ENCODE results near the gene PIGQ. TPM values are rescaled to one million over a fixed set of nuclear protein-coding genes. Genes with fewer than 3 reads are reported as not detected.

Gene PIGQ
- total and polyA plus RNA-seq, 2 of the 4 experiments (the other 2 are of a cell fraction) = 5.9 to 36.8 TPM

GRCh38 chr16:596736-597060, 26.9 kb downstream of the PIGQ start:
- Histone ChIP-seq H3K9me3 (ENCODE audit: control insufficient read depth, insufficient read depth, low read length) (no peaks in the 10 kb centered on the region), H3K4me1 (ENCODE audit: control insufficient read depth, insufficient read depth, low read length) (no peaks in the 10 kb centered on the region), H2BK5ac (ENCODE audit: low read depth, low read length, poor library complexity, severe bottlenecking) (no peak overlapping the region), H3K9me1 (ENCODE audit: insufficient read depth, low read length) (0 out of 2 replicates have a peak, but pooled peaks cover 4% of the 10 kb centered on the region), H2AFZ (replicated peaks; ENCODE audit: low read length, poor library complexity) (no peak overlapping the region), H3K4me3 (ENCODE audit: insufficient read depth, low read depth, low read length) (no peak overlapping the region), H2BK120ac (ENCODE audit: low read depth, low read length) (no peak overlapping the region), H3K18ac (ENCODE audit: low read depth, low read length) (no peak overlapping the region), H4K8ac (ENCODE audit: low read depth in 2 of 2, low read length in 2 of 2) (no peak overlapping the region), H4K20me1 (ENCODE audit: insufficient read depth, low read length) (peaks cover 51% of the 10 kb centered on the region), H3K27ac (ENCODE audit: insufficient read depth, low read length) (no peak overlapping the region), H2AK9ac (replicated peaks; ENCODE audit: low read depth, low read length, poor library complexity) (no peak overlapping the region), H3K9ac (ENCODE audit: low read depth, low read length) (no peak overlapping the region), H3K23ac (ENCODE audit: low read depth, low read length) (no peak overlapping the region), H4K5ac (ENCODE audit: low read depth, low read length) (no peak overlapping the region), H4K91ac (ENCODE audit: insufficient read depth, low read depth, low read length) (no peak overlapping the region), H3K27me3 (ENCODE audit: control insufficient read depth, insufficient read depth, low read length) (no peaks in the 10 kb centered on the region), H3K79me1 (ENCODE audit: low read depth in 1 of 2, low read length in 2 of 2) (peaks cover 21 to 85% of the 10 kb centered on the region in 2 experiments; a peak in 3 of 4 replicates), H3K56ac (ENCODE audit: extremely low read depth, insufficient read depth, low read length) (no peak overlapping the region), H2BK15ac (ENCODE audit: low read depth, low read length) (no peak overlapping the region), H3K4me2 (ENCODE audit: low read depth, low read length) (no peak overlapping the region), H2AK5ac (ENCODE audit: low read depth, low read length) (no peak overlapping the region), H3K14ac (replicated peaks; ENCODE audit: low read depth, low read length) (no peak overlapping the region), H2BK20ac (ENCODE audit: low read depth, low read length) (no peak overlapping the region), H3K4ac (ENCODE audit: low read depth, low read length) (no peak overlapping the region), H3K36me3 (ENCODE audit: control insufficient read depth, insufficient read depth, low read length) (peaks cover 8% of the 10 kb centered on the region; the same call in 1 of the 2 replicates)
- dilution Hi-C loops (cut with HindIII; ENCODE audit: low sequenced_read_pairs, unreplicated experiment) (no loop called here), intact Hi-C loops (cut with micrococcal nuclease) (no loop called here), in situ Hi-C loops (cut with MboI; ENCODE audit: low sequenced_read_pairs) (no loop called here)
- ChIA-PET POLR2A (ENCODE audit: unreplicated experiment) (no interaction called here), CTCF (no interaction called here)
- ATAC-seq (ENCODE audit: low read depth) (no peak), DNase-seq (no peak)
- BruUV-seq (replicated peaks) = no TSS peak
- TF ChIP-seq, protein P1, sequence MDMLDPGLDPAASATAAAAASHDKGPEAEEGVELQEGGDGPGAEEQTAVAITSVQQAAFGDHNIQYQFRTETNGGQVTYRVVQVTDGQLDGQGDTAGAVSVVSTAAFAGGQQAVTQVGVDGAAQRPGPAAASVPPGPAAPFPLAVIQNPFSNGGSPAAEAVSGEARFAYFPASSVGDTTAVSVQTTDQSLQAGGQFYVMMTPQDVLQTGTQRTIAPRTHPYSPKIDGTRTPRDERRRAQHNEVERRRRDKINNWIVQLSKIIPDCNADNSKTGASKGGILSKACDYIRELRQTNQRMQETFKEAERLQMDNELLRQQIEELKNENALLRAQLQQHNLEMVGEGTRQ (IDR thresholded peaks at IDR 0.05; ENCODE audit: low read depth, low read length) = no peak
- no peak for TF ChIP-seq CHD1 (IDR thresholded peaks at IDR 0.05; ENCODE audit: low read depth, low read length)
- TF ChIP-seq RFX5 (IDR thresholded peaks at IDR 0.05; ENCODE audit: low read depth, low read length) = no peak
- no peak for TF ChIP-seq SMC3 (IDR thresholded peaks at IDR 0.05; ENCODE audit: low read depth, low read length)
- TF ChIP-seq MXI1 (IDR thresholded peaks at IDR 0.05; ENCODE audit: borderline replicate concordance, low read depth, low read length) = no peak
- TF ChIP-seq NFE2L2 (IDR thresholded peaks at IDR 0.05; ENCODE audit: low read depth, low read length) = no peak
- TF ChIP-seq, protein P2, sequence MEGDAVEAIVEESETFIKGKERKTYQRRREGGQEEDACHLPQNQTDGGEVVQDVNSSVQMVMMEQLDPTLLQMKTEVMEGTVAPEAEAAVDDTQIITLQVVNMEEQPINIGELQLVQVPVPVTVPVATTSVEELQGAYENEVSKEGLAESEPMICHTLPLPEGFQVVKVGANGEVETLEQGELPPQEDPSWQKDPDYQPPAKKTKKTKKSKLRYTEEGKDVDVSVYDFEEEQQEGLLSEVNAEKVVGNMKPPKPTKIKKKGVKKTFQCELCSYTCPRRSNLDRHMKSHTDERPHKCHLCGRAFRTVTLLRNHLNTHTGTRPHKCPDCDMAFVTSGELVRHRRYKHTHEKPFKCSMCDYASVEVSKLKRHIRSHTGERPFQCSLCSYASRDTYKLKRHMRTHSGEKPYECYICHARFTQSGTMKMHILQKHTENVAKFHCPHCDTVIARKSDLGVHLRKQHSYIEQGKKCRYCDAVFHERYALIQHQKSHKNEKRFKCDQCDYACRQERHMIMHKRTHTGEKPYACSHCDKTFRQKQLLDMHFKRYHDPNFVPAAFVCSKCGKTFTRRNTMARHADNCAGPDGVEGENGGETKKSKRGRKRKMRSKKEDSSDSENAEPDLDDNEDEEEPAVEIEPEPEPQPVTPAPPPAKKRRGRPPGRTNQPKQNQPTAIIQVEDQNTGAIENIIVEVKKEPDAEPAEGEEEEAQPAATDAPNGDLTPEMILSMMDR (conservative IDR thresholded peaks at IDR 0.05; ENCODE audit: low read depth, low read length) = no peak
- TF ChIP-seq ELK1 (IDR thresholded peaks at IDR 0.05; ENCODE audit: borderline replicate concordance, low read depth, low read length) = no peak
- no peak for TF ChIP-seq MAFK (IDR thresholded peaks at IDR 0.05; ENCODE audit: low read depth, low read length)
- TF ChIP-seq MAZ (IDR thresholded peaks at IDR 0.05; ENCODE audit: borderline replicate concordance, low read depth, low read length) = no peak
- TF ChIP-seq RAD21 (IDR thresholded peaks at IDR 0.05; ENCODE audit: low read length) = no peak
- WGBS, 2 experiments (ENCODE audit: extremely low coverage in 2 of 2, insufficient read length in 1 of 2) = 93% methylated on average over 11 of the region's 12 CpGs; no CpG with 5 or more reads in 1 of the 2 experiments

All from IMR-90 (cell line).